Astrocyte (in vitro differentiated cells and primary cell): ENCODE measurements around the gene MAML2. TPM values are rescaled to one million over a fixed set of nuclear protein-coding genes. Genes with fewer than 3 reads are reported as not detected.

Source experiments
- DNase-seq: peaks from one replicate; pipeline ENCODE4 v3.0.0-alpha.2; 2010; ENCODE audit warnings: low read depth
- FAIRE-seq: peaks from 2 replicates; lab custom pipeline; 2011; peaks lifted over from hg19 to GRCh38; lab: Jason Lieb, UNC
- H2AFZ ChIP-seq: 2 replicates; pipeline ENCODE4 v1.6.0; 2012; ENCODE audit warnings: low read depth, low read length, inconsistent platforms
- H3K27ac ChIP-seq: 2 replicates; pipeline ENCODE4 v1.5.1; 2011; ENCODE audit warnings: low read depth, low read length, inconsistent platforms
- H3K27me3 ChIP-seq: 2 replicates; pipeline ENCODE4 v1.6.0; 2011; ENCODE audit warnings: low read length, inconsistent platforms; ENCODE audit not compliant: insufficient read depth
- H3K36me3 ChIP-seq: 2 replicates; pipeline ENCODE4 v1.5.1; 2011; ENCODE audit warnings: low read length, inconsistent platforms; ENCODE audit not compliant: insufficient read depth
- H3K4me1 ChIP-seq: 2 replicates; pipeline ENCODE4 v1.5.1; 2011; ENCODE audit warnings: low read length, inconsistent platforms; ENCODE audit not compliant: insufficient read depth
- H3K4me2 ChIP-seq: 2 replicates; pipeline ENCODE4 v1.6.0; 2012; ENCODE audit warnings: low read length, inconsistent platforms
- H3K4me3 ChIP-seq: 2 replicates; pipeline ENCODE4 v1.5.1; 2011; ENCODE audit warnings: low read depth, mild to moderate bottlenecking, low read length, inconsistent platforms; ENCODE audit not compliant: insufficient read depth
- H3K79me2 ChIP-seq: 2 replicates; pipeline ENCODE4 v1.6.0; 2012; ENCODE audit warnings: mild to moderate bottlenecking, low read length, inconsistent platforms; ENCODE audit not compliant: insufficient read depth
- H3K9ac ChIP-seq: 2 replicates; pipeline ENCODE4 v1.6.0; 2012; ENCODE audit warnings: mild to moderate bottlenecking, low read length, inconsistent platforms
- H3K9me3 ChIP-seq: 2 replicates; pipeline ENCODE4 v1.5.1; 2012; ENCODE audit warnings: low read depth, mild to moderate bottlenecking, low read length, inconsistent platforms; ENCODE audit not compliant: insufficient read depth
- H4K20me1 ChIP-seq: 2 replicates; pipeline ENCODE4 v1.6.0; 2012; ENCODE audit warnings: low read length, inconsistent platforms; ENCODE audit not compliant: insufficient read depth
- H3K27ac Mint-ChIP-seq: one replicate; pipeline ENCODE4 v1.8.0; 2021; ENCODE audit warnings: mild to moderate bottlenecking, mixed read lengths; ENCODE audit not compliant: unreplicated experiment
- H3K27me3 Mint-ChIP-seq: one replicate; pipeline ENCODE4 v1.8.0; 2021; ENCODE audit warnings: low read depth, mixed read lengths; ENCODE audit not compliant: unreplicated experiment
- H3K36me3 Mint-ChIP-seq: one replicate; pipeline ENCODE4 v1.8.0; 2021; ENCODE audit warnings: low read depth, mixed read lengths; ENCODE audit not compliant: unreplicated experiment
- H3K4me1 Mint-ChIP-seq: one replicate; pipeline ENCODE4 v1.8.0; 2021; ENCODE audit warnings: low read depth, mixed read lengths; ENCODE audit not compliant: unreplicated experiment
- H3K4me3 Mint-ChIP-seq: one replicate; pipeline ENCODE4 v1.8.0; 2021; ENCODE audit warnings: mild to moderate bottlenecking, moderate library complexity, mixed read lengths; ENCODE audit not compliant: unreplicated experiment
- H3K9me3 Mint-ChIP-seq: one replicate; pipeline ENCODE4 v1.8.0; 2021; ENCODE audit warnings: mild to moderate bottlenecking, mixed read lengths; ENCODE audit not compliant: unreplicated experiment
- EZH2 ChIP-seq: IDR thresholded peaks from 2 replicates; pipeline ENCODE4 v1.6.1; 2012; ENCODE audit warnings: mild to moderate bottlenecking, low read length, inconsistent platforms; ENCODE audit not compliant: insufficient read depth
- total RNA-seq: library from RNA; stranded (reverse); gene quantifications from 2 replicates; pipeline ENCODE4 v1.2.1, GENCODE V29; 2021
- TF ChIP-seq, protein P1 (sequence below): IDR thresholded peaks from 2 replicates; pipeline ENCODE4 v1.5.1; 2011; ENCODE audit warnings: low read depth, mild to moderate bottlenecking, inconsistent platforms, low read length, moderate library complexity; ENCODE audit not compliant: insufficient read depth

Gene MAML2
- total RNA-seq, 1 donor from 2014 or later, result 27.4 TPM

DNA sequence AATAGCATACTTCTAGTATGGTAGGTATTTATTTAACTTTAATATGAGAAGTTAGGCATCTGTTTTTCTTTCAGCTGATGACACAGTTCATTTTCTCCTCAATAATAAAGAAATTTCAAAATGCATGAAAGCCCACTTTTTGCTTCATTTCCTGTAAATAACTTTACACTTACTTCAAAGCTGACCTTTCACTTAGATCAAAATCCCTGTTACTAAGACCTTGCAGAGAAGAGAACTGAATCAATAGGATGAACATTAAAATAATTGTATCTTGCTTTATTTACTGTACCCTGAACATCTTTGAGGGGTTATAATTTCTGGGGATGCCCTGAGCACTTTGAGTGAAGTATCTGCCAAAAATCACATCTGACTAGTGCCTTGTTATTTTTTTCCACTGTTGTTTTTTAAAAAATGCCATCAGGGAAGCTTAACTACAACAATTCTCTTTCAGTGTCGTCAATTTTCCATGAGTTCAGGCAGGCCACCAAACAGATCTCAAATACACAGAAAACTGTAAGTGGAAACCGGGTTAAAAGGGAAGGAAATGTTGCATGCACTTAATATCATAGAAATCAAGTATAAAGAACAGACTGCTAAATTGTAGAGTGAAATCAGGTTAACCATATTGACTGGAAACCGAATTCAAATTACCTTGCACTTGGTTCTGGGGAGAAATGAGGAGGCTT is 206.2 kb downstream of the MAML2 start:
- Histone ChIP-seq H3K27ac (peak overlapping the region; percentile 23), H3K4me2 (peak overlapping the region; percentile 18), H4K20me1 (no peaks in the 10 kb centered on the region), H3K36me3 (peaks cover 2% of the 10 kb centered on the region), H3K9ac (peak overlapping the region; percentile 27), H3K4me1 (peaks cover 14% of the 10 kb centered on the region), H3K9me3 (no peaks in the 10 kb centered on the region), H2AFZ (no peak overlapping the region), H3K79me2 (peaks cover 26% of the 10 kb centered on the region), H3K27me3 (no peaks in the 10 kb centered on the region), H3K4me3 (no peak overlapping the region)
- TF ChIP-seq, protein P1, sequence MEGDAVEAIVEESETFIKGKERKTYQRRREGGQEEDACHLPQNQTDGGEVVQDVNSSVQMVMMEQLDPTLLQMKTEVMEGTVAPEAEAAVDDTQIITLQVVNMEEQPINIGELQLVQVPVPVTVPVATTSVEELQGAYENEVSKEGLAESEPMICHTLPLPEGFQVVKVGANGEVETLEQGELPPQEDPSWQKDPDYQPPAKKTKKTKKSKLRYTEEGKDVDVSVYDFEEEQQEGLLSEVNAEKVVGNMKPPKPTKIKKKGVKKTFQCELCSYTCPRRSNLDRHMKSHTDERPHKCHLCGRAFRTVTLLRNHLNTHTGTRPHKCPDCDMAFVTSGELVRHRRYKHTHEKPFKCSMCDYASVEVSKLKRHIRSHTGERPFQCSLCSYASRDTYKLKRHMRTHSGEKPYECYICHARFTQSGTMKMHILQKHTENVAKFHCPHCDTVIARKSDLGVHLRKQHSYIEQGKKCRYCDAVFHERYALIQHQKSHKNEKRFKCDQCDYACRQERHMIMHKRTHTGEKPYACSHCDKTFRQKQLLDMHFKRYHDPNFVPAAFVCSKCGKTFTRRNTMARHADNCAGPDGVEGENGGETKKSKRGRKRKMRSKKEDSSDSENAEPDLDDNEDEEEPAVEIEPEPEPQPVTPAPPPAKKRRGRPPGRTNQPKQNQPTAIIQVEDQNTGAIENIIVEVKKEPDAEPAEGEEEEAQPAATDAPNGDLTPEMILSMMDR, result no peak
- TF ChIP-seq EZH2, result no peak
- DNase-seq (no peak), FAIRE-seq (no peak)
- Mint-ChIP-seq H3K36me3 (peaks cover 9% of the 10 kb centered on the region), H3K9me3 (no peaks in the 10 kb centered on the region), H3K4me1 (peaks cover 13% of the 10 kb centered on the region), H3K27me3 (no peaks in the 10 kb centered on the region), H3K27ac (peak overlapping the region; percentile 51), H3K4me3 (no peak overlapping the region)

DNA sequence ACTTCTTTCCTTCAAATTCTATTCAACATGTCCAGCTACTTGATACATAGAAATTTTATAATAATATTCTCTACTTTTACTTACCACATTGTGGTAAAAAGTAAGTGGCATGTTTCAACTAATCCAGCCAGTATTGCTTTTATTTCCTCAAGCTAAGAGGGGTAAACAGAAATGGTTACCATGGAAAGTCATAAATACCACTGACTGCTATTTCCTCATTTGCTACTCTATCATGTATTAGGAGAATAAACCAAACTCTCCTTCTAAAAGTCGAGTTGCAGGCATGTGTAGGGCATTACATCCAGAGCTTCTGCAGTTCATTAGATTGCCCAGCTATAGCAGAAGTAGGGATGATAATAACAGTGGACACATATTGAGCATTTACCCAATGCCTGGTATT is 208.4 kb downstream of the MAML2 start:
- Mint-ChIP-seq H3K36me3 (peaks cover 9% of the 10 kb centered on the region), H3K27me3 (no peaks in the 10 kb centered on the region), H3K4me1 (peaks cover 13% of the 10 kb centered on the region), H3K27ac (no peak overlapping the region), H3K4me3 (no peak overlapping the region), H3K9me3 (no peaks in the 10 kb centered on the region)
- Histone ChIP-seq H3K4me1 (peaks cover 14% of the 10 kb centered on the region), H2AFZ (no peak overlapping the region), H4K20me1 (no peaks in the 10 kb centered on the region), H3K4me2 (no peak overlapping the region), H3K27me3 (no peaks in the 10 kb centered on the region), H3K9ac (no peak overlapping the region), H3K79me2 (peaks cover 19% of the 10 kb centered on the region), H3K9me3 (no peaks in the 10 kb centered on the region), H3K36me3 (no peaks in the 10 kb centered on the region), H3K27ac (no peak overlapping the region), H3K4me3 (no peak overlapping the region)
- TF ChIP-seq EZH2, result no peak
- TF ChIP-seq, protein P1, result no peak
- FAIRE-seq (no peak), DNase-seq (no peak)

DNA sequence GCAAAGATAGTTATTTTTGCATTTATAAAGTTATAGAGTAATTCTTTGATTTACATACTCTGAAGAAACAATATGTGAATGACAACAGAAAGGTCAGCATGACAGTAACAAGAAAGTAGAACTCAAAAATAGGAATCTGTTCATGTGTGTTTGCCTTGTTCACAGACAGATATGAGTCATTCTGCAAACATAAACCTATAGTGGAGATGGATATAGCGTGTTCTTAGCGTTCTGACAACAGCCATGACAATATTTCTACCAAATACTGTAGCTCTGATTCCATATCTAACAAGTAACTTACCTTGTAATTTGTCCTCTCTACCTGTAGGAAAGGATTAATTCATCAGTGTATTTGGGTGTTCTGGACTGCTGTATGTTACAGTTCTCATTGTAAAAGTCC is 210.6 kb downstream of the MAML2 start:
- Mint-ChIP-seq H3K27me3 (no peaks in the 10 kb centered on the region), H3K9me3 (no peaks in the 10 kb centered on the region), H3K27ac (no peak overlapping the region), H3K4me3 (no peak overlapping the region), H3K4me1 (peaks cover 13% of the 10 kb centered on the region), H3K36me3 (no peaks in the 10 kb centered on the region)
- Histone ChIP-seq H3K4me2 (no peak overlapping the region), H3K27ac (no peak overlapping the region), H3K36me3 (no peaks in the 10 kb centered on the region), H3K9ac (no peak overlapping the region), H4K20me1 (no peaks in the 10 kb centered on the region), H3K27me3 (no peaks in the 10 kb centered on the region), H3K79me2 (peaks cover 21% of the 10 kb centered on the region), H3K4me1 (peaks cover 9% of the 10 kb centered on the region), H3K4me3 (no peak overlapping the region), H2AFZ (no peak overlapping the region), H3K9me3 (no peaks in the 10 kb centered on the region)
- FAIRE-seq (no peak), DNase-seq (no peak)
- TF ChIP-seq EZH2, result no peak
- TF ChIP-seq, protein P1, result no peak
